Endothelial cell of umbilical vein (primary cell): ENCODE results near the gene TMEM204.

ENCODE experiments used
- POLR2A ChIP-seq: IDR thresholded peaks from 2 replicates; pipeline ENCODE4 v1.6.1; 2012; ENCODE audit warnings: low read depth, mild to moderate bottlenecking, control low read depth, low read length
- POLR2AphosphoS5 ChIP-seq: IDR thresholded peaks from 2 replicates; pipeline ENCODE4 v1.6.1; 2012; ENCODE audit warnings: low read depth, mild to moderate bottlenecking, control low read depth, low read length, moderate library complexity; ENCODE audit not compliant: insufficient read depth
- TF ChIP-seq, protein P1 (sequence below), 2 donors: IDR thresholded peaks; 1 replicate in 1 of 2; 2 replicates in 1 of 2; pipeline ENCODE4 v1.5.1; 2011; ENCODE audit warnings: low read length in 2 of 2, mild to moderate bottlenecking in 2 of 2, moderate library complexity in 2 of 2, control low read depth in 1 of 2, inconsistent platforms in 1 of 2, low read depth in 1 of 2; ENCODE audit not compliant: insufficient read depth in 1 of 2; ENCODE audit errors: extremely low read depth in 1 of 2

DNA sequence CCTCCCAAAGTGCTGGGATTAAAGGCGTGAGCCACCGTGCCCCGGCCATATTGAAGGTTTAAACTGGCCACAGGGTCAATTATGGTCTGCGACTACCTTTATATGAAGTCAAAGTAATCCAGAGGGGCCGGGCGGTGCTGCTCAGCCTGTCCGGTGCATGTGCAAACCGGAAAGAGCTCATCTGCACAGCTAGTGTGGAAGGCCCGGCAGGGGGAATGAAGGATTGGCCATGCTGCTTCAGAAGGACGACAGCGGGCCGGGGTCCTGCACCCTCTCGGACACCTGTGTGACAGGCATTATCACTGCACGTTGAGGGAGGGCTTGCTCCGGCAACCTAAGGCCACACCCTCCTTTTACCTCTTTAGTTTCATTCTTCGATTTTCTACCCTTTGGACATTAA is 23.6 kb downstream of the TMEM204 start:
- TF ChIP-seq POLR2AphosphoS5 = no peak
- TF ChIP-seq, protein P1, sequence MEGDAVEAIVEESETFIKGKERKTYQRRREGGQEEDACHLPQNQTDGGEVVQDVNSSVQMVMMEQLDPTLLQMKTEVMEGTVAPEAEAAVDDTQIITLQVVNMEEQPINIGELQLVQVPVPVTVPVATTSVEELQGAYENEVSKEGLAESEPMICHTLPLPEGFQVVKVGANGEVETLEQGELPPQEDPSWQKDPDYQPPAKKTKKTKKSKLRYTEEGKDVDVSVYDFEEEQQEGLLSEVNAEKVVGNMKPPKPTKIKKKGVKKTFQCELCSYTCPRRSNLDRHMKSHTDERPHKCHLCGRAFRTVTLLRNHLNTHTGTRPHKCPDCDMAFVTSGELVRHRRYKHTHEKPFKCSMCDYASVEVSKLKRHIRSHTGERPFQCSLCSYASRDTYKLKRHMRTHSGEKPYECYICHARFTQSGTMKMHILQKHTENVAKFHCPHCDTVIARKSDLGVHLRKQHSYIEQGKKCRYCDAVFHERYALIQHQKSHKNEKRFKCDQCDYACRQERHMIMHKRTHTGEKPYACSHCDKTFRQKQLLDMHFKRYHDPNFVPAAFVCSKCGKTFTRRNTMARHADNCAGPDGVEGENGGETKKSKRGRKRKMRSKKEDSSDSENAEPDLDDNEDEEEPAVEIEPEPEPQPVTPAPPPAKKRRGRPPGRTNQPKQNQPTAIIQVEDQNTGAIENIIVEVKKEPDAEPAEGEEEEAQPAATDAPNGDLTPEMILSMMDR (IDR thresholded peaks at IDR 0.05; ENCODE audit: extremely low read depth in 1 of 2, insufficient read depth in 1 of 2, low read depth in 1 of 2, low read length in 2 of 2) = no peak
- no peak for TF ChIP-seq POLR2A
